H4 (cell line): ENCODE results near the gene RAI1. TPM values are rescaled to one million over a fixed set of nuclear protein-coding genes. Genes with fewer than 3 reads are reported as not detected.

Experiments used
- total RNA-seq: library from RNA; depleted of rRNA; stranded (reverse); fragments of >200 nt; shearing (Covaris generic); gene quantifications from 2 replicates; pipeline ENCODE4 v1.2.3, GENCODE V29; 2014; rRNA removed

RAI1 gene
- total RNA-seq, 1 experiment from 2014 or later: 2.4 TPM

Other genes with a start within 250 kb of the RAI1 start
- gene MED9, start 204.5 kb upstream of the RAI1 start, total RNA-seq: 11.9 and 17.5 TPM in 2 replicates
- not detected in 2 replicates for gene RASD1, start 185.1 kb upstream of the RAI1 start, total RNA-seq
- gene PEMT, start 89.8 kb upstream of the RAI1 start, total RNA-seq: 51.5 and 57.2 TPM in 2 replicates
- 63.9 and 65.8 TPM in 2 replicates for gene SREBF1, start 155.5 kb downstream of the RAI1 start, total RNA-seq